Ishikawa (cell line): ENCODE measurements around the gene TGM4.

Experiments
- CEBPB ChIP-seq: IDR thresholded peaks from 2 replicates; pipeline ENCODE4 v1.6.1; 2012
- EGR1 ChIP-seq: IDR thresholded peaks from 2 replicates; pipeline ENCODE4 v1.6.1; 2012
- EP300 ChIP-seq: IDR thresholded peaks from 2 replicates; pipeline ENCODE4 v1.6.1; 2012; ENCODE audit warnings: borderline replicate concordance
- MAX ChIP-seq: IDR thresholded peaks from 2 replicates; pipeline ENCODE4 v1.6.1; 2012
- NFIC ChIP-seq: IDR thresholded peaks from 2 replicates; pipeline ENCODE4 v1.6.1; 2012
- TAF1 ChIP-seq: IDR thresholded peaks from 2 replicates; pipeline ENCODE4 v1.6.1; 2012; ENCODE audit warnings: low read depth, mild to moderate bottlenecking
- TCF12 ChIP-seq: IDR thresholded peaks from 2 replicates; pipeline ENCODE4 v1.6.1; 2012; ENCODE audit warnings: low read depth
- TEAD4 ChIP-seq: IDR thresholded peaks from 2 replicates; pipeline ENCODE4 v1.6.1; 2012
- USF1 ChIP-seq: IDR thresholded peaks from 2 replicates; pipeline ENCODE4 v1.6.1; 2012
- YY1 ChIP-seq: IDR thresholded peaks from 2 replicates; pipeline ENCODE4 v1.6.1; 2012; ENCODE audit warnings: low read depth
- ZBTB7A ChIP-seq: IDR thresholded peaks from 2 replicates; pipeline ENCODE4 v1.6.1; 2012; ENCODE audit warnings: low read depth

Gene TGM4

GRCh38 chr3:44963571-44964325, 89.3 kb downstream of the TGM4 start:
- no peak for TF ChIP-seq USF1
- TF ChIP-seq TEAD4: no peak
- TF ChIP-seq ZBTB7A: no peak
- no peak for TF ChIP-seq EGR1
- no peak for TF ChIP-seq TAF1
- no peak for TF ChIP-seq NFIC
- TF ChIP-seq MAX: no peak
- TF ChIP-seq YY1: no peak
- TF ChIP-seq TCF12: no peak
- TF ChIP-seq CEBPB: no peak
- TF ChIP-seq EP300: no peak
